SK-N-SH treated with all-trans-retinoic acid at 6 μM for 48 hours (cell line): ENCODE results near the gene MAML3.

Experiments
- ATAC-seq: fragments of 200-7000 bp; cut with Tn5 transposase; 3 replicates; pipeline ENCODE4 v1.9.1; 2020; ENCODE audit warnings: mild to moderate bottlenecking, moderate library complexity
- ARNTL ChIP-seq: fragments of 450-650 bp; formaldehyde crosslinking; IDR thresholded peaks from 2 replicates; pipeline ENCODE4 v1.5.0; 2020; ENCODE audit warnings: low read depth, mild to moderate bottlenecking, moderate library complexity, borderline replicate concordance
- BACH2 ChIP-seq: fragments of 250-450 bp; sonication (Bioruptor Pico); IDR thresholded peaks from 2 replicates; pipeline ENCODE4 v1.9.0; 2021; ENCODE audit warnings: mild to moderate bottlenecking, borderline replicate concordance
- CSDC2 ChIP-seq: fragments of 250-450 bp; sonication (Bioruptor Pico); IDR thresholded peaks from 2 replicates; pipeline ENCODE4 v1.5.0; 2020; ENCODE audit warnings: mild to moderate bottlenecking, moderate library complexity
- GLIS3 ChIP-seq: fragments of 250-450 bp; sonication (Bioruptor Pico); IDR thresholded peaks from 2 replicates; pipeline ENCODE4 v1.5.0; 2020; ENCODE audit warnings: mild to moderate bottlenecking, moderate library complexity
- ISL1 ChIP-seq: fragments of 250-450 bp; sonication (Bioruptor Pico); IDR thresholded peaks from 2 replicates; pipeline ENCODE4 v2.1.2; 2022; ENCODE audit warnings: mild to moderate bottlenecking, moderate library complexity
- OSR1 ChIP-seq: fragments of 250-450 bp; sonication (Bioruptor Pico); IDR thresholded peaks from 2 replicates; pipeline ENCODE4 v1.8.0; 2022; ENCODE audit warnings: moderate library complexity, mild to moderate bottlenecking, inconsistent platforms
- PPARA ChIP-seq: fragments of 250-450 bp; sonication (Bioruptor Pico); IDR thresholded peaks from 2 replicates; pipeline ENCODE4 v1.5.0; 2020; ENCODE audit warnings: mild to moderate bottlenecking, borderline replicate concordance
- RARB ChIP-seq: fragments of 250-450 bp; sonication (Bioruptor Pico); IDR thresholded peaks from 2 replicates; pipeline ENCODE4 v1.8.0; 2021; ENCODE audit warnings: mild to moderate bottlenecking, moderate library complexity
- SNAI2 ChIP-seq: fragments of 250-450 bp; sonication (Bioruptor Pico); IDR thresholded peaks from 2 replicates; pipeline ENCODE4 v1.5.0; 2020; ENCODE audit warnings: mild to moderate bottlenecking, moderate library complexity
- TCF4 ChIP-seq: fragments of 250-450 bp; sonication (Bioruptor Pico); IDR thresholded peaks from 2 replicates; pipeline ENCODE4 v1.8.0; 2021; ENCODE audit warnings: mild to moderate bottlenecking, moderate library complexity, borderline replicate concordance
- TOX ChIP-seq: fragments of 250-450 bp; sonication (Bioruptor Pico); IDR thresholded peaks from 2 replicates; pipeline ENCODE4 v1.8.0; 2021; ENCODE audit warnings: mild to moderate bottlenecking, moderate library complexity, borderline replicate concordance
- ZC3H10 ChIP-seq: fragments of 250-450 bp; sonication (Bioruptor Pico); IDR thresholded peaks from 2 replicates; pipeline ENCODE4 v1.5.1; 2021; ENCODE audit warnings: mild to moderate bottlenecking, moderate library complexity
- ZFP3 ChIP-seq: fragments of 250-450 bp; sonication (Bioruptor Pico); IDR thresholded peaks from 2 replicates; pipeline ENCODE4 v1.5.0; 2020; ENCODE audit warnings: mild to moderate bottlenecking, moderate library complexity
- ZFP30 ChIP-seq: fragments of 450-650 bp; formaldehyde crosslinking; IDR thresholded peaks from 2 replicates; pipeline ENCODE4 v1.5.0; 2022; ENCODE audit warnings: mild to moderate bottlenecking, moderate library complexity
- ZNF565 ChIP-seq: fragments of 450-650 bp; formaldehyde crosslinking; conservative IDR thresholded peaks from 2 replicates; pipeline ENCODE4 v1.5.0; 2020; ENCODE audit warnings: low read depth, mild to moderate bottlenecking, moderate library complexity
- ZNF8 ChIP-seq: fragments of 450-650 bp; formaldehyde crosslinking; IDR thresholded peaks from 2 replicates; pipeline ENCODE4 v1.5.0; 2020; ENCODE audit warnings: mild to moderate bottlenecking, moderate library complexity
- TF ChIP-seq, protein P1 (sequence below): fragments of 250-450 bp; sonication (Bioruptor Pico); IDR thresholded peaks from 2 replicates; pipeline ENCODE4 v1.5.1; 2021; ENCODE audit warnings: mild to moderate bottlenecking, moderate library complexity
- TF ChIP-seq, protein P2 (sequence below): fragments of 250-450 bp; sonication (Bioruptor Pico); IDR thresholded peaks from 2 replicates; pipeline ENCODE4 v1.8.0; 2020; ENCODE audit warnings: mild to moderate bottlenecking, moderate library complexity, borderline replicate concordance
- TF ChIP-seq, protein P3 (sequence below): fragments of 250-450 bp; sonication (Bioruptor Pico); IDR thresholded peaks from 2 replicates; pipeline ENCODE4 v1.5.1; 2020; ENCODE audit warnings: low read depth, mild to moderate bottlenecking, moderate library complexity
- TF ChIP-seq, protein P4 (sequence below): fragments of 250-450 bp; sonication (Bioruptor Pico); IDR thresholded peaks from 2 replicates; pipeline ENCODE4 v1.5.0; 2020; ENCODE audit warnings: mild to moderate bottlenecking, moderate library complexity
- TF ChIP-seq, protein P5 (sequence below): fragments of 250-450 bp; sonication (Bioruptor Pico); IDR thresholded peaks from 2 replicates; pipeline ENCODE4 v1.8.0; 2021; ENCODE audit warnings: low read depth, mild to moderate bottlenecking, moderate library complexity, borderline replicate concordance

The MAML3 gene

DNA sequence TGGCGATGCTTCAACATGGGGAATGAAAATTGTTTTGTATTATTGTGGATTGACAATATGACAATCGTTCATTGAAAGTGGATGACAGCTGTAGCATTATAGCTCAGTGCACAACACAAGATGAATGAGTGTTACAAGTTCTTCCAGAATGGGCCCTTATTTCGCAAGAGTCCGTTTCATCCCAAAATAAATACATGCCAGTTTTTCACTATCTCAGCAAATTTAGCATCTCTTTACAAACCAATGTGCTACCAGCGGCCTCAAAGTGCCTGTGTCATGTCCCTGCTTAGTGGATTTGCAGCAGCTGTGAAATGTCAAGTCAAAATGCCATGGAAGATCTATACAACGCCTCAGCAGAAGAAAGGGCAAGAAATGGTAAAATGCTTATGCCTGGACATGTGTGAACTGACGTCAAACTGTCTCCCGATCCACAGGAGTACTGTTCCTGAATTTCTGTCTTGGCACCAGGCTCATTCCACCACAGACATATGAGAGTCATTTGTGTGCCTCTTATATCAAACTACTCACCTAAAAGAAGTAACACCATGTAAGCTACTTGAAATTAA lies 109.6 kb downstream of the MAML3 start (continued):
- TF ChIP-seq, protein P1, sequence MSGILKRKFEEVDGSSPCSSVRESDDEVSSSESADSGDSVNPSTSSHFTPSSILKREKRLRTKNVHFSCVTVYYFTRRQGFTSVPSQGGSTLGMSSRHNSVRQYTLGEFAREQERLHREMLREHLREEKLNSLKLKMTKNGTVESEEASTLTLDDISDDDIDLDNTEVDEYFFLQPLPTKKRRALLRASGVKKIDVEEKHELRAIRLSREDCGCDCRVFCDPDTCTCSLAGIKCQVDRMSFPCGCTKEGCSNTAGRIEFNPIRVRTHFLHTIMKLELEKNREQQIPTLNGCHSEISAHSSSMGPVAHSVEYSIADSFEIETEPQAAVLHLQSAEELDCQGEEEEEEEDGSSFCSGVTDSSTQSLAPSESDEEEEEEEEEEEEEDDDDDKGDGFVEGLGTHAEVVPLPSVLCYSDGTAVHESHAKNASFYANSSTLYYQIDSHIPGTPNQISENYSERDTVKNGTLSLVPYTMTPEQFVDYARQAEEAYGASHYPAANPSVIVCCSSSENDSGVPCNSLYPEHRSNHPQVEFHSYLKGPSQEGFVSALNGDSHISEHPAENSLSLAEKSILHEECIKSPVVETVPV (CRISPR knock-in tag) = no peak
- TF ChIP-seq SNAI2 (CRISPR knock-in tag) (no peak), GLIS3 (CRISPR knock-in tag) (no peak), ISL1 (no peak), OSR1 (no peak), ZFP3 (no peak)
- TF ChIP-seq, protein P2, sequence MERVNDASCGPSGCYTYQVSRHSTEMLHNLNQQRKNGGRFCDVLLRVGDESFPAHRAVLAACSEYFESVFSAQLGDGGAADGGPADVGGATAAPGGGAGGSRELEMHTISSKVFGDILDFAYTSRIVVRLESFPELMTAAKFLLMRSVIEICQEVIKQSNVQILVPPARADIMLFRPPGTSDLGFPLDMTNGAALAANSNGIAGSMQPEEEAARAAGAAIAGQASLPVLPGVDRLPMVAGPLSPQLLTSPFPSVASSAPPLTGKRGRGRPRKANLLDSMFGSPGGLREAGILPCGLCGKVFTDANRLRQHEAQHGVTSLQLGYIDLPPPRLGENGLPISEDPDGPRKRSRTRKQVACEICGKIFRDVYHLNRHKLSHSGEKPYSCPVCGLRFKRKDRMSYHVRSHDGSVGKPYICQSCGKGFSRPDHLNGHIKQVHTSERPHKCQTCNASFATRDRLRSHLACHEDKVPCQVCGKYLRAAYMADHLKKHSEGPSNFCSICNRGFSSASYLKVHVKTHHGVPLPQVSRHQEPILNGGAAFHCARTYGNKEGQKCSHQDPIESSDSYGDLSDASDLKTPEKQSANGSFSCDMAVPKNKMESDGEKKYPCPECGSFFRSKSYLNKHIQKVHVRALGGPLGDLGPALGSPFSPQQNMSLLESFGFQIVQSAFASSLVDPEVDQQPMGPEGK (CRISPR knock-in tag) = no peak

DNA sequence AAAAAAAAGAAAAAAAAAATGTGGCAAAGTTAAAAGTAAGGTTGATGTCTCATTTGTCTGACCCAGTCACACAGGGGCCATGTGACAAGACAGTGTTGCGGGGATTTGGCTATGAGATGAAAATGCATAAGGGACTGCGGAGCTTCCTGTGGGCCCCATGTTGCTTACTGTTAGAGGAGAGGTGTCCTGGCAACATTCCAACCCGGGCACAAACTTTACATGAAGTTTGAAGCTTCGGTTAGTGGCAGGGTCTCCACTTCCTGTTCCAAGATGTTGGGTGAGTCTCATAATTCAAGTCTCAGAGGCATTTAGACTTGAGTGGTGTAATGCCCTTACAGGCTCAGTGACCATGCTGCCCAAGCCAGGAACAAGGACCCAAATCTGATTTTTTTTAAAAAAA lies 111.3 kb downstream of the MAML3 start:
- no peak for ATAC-seq
- TF ChIP-seq ARNTL (CRISPR knock-in tag) (no peak), PPARA (CRISPR knock-in tag) (no peak), BACH2 (CRISPR knock-in tag) (no peak), GLIS3 (CRISPR knock-in tag) (no peak), ZC3H10 (CRISPR knock-in tag) (no peak), SNAI2 (CRISPR knock-in tag) (no peak), OSR1 (no peak), TCF4 (no peak)
- TF ChIP-seq, protein P3, sequence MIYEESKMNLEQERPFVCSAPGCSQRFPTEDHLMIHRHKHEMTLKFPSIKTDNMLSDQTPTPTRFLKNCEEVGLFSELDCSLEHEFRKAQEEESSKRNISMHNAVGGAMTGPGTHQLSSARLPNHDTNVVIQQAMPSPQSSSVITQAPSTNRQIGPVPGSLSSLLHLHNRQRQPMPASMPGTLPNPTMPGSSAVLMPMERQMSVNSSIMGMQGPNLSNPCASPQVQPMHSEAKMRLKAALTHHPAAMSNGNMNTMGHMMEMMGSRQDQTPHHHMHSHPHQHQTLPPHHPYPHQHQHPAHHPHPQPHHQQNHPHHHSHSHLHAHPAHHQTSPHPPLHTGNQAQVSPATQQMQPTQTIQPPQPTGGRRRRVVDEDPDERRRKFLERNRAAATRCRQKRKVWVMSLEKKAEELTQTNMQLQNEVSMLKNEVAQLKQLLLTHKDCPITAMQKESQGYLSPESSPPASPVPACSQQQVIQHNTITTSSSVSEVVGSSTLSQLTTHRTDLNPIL (CRISPR knock-in tag) = no peak
- TF ChIP-seq, protein P1 (CRISPR knock-in tag) = no peak

DNA sequence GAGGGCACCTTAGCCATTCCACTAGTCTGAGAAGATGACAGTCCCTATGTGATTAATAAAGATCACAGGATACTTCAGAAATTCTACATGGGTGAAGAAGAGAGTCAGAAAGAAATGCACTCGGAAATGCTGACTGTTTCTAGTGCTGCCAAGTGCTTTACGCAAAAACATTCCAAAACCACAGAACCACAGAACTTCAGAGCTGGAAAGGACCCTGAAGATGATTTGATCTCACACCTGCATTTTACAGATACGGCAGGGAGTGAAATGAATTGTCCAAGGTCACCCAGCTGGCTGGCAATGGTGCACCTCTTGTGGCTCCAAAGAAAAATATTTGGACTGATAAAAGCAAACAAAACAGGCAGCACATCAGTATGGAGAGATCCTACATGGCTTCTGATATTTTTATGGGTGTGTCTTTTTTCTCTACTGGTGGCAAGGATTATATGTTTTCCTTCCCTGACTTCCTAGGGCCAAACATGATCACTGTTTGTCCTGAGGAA lies 115.9 kb downstream of the MAML3 start:
- TF ChIP-seq, protein P4, sequence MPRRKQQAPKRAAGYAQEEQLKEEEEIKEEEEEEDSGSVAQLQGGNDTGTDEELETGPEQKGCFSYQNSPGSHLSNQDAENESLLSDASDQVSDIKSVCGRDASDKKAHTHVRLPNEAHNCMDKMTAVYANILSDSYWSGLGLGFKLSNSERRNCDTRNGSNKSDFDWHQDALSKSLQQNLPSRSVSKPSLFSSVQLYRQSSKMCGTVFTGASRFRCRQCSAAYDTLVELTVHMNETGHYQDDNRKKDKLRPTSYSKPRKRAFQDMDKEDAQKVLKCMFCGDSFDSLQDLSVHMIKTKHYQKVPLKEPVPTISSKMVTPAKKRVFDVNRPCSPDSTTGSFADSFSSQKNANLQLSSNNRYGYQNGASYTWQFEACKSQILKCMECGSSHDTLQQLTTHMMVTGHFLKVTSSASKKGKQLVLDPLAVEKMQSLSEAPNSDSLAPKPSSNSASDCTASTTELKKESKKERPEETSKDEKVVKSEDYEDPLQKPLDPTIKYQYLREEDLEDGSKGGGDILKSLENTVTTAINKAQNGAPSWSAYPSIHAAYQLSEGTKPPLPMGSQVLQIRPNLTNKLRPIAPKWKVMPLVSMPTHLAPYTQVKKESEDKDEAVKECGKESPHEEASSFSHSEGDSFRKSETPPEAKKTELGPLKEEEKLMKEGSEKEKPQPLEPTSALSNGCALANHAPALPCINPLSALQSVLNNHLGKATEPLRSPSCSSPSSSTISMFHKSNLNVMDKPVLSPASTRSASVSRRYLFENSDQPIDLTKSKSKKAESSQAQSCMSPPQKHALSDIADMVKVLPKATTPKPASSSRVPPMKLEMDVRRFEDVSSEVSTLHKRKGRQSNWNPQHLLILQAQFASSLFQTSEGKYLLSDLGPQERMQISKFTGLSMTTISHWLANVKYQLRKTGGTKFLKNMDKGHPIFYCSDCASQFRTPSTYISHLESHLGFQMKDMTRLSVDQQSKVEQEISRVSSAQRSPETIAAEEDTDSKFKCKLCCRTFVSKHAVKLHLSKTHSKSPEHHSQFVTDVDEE (CRISPR knock-in tag) = no peak
- TF ChIP-seq CSDC2 (no peak), TCF4 (no peak), ZNF8 (CRISPR knock-in tag) (no peak), ZNF565 (CRISPR knock-in tag) (no peak), ISL1 (no peak), SNAI2 (CRISPR knock-in tag) (no peak), ZFP3 (no peak), RARB (no peak), OSR1 (no peak), ARNTL (CRISPR knock-in tag) (no peak), PPARA (CRISPR knock-in tag) (no peak), BACH2 (CRISPR knock-in tag) (no peak), TOX (CRISPR knock-in tag) (no peak), ZFP30 (no peak)
- TF ChIP-seq, protein P5, sequence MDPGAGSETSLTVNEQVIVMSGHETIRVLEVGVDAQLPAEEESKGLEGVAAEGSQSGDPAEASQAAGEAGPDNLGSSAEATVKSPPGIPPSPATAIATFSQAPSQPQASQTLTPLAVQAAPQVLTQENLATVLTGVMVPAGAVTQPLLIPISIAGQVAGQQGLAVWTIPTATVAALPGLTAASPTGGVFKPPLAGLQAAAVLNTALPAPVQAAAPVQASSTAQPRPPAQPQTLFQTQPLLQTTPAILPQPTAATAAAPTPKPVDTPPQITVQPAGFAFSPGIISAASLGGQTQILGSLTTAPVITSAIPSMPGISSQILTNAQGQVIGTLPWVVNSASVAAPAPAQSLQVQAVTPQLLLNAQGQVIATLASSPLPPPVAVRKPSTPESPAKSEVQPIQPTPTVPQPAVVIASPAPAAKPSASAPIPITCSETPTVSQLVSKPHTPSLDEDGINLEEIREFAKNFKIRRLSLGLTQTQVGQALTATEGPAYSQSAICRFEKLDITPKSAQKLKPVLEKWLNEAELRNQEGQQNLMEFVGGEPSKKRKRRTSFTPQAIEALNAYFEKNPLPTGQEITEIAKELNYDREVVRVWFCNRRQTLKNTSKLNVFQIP (CRISPR knock-in tag) = no peak
- TF ChIP-seq, protein P2 (CRISPR knock-in tag) = no peak

More for the DNA sequence above, 115.9 kb downstream of the MAML3 start:
- ATAC-seq = peak; percentile 31
